WTC11 (cell line): Measurements from ENCODE around the gene SLC39A5.

Source experiments
- ATF2 ChIP-seq: sonication (generic); formaldehyde crosslinking; IDR thresholded peaks from 2 replicates; pipeline ENCODE4 v1.8.1; 2022; ENCODE audit warnings: low read depth, missing genetic modification reagents, borderline replicate concordance
- ATF3 ChIP-seq: sonication (generic); formaldehyde crosslinking; conservative IDR thresholded peaks from 2 replicates; pipeline ENCODE4 v1.8.1; 2022; ENCODE audit warnings: mild to moderate bottlenecking, missing genetic modification reagents
- CTCF ChIP-seq: fragments of 200-600 bp; IDR thresholded peaks from 2 replicates; pipeline ENCODE4 v1.8.0; 2022; ENCODE audit warnings: antibody characterized with exemption
- E2F4 ChIP-seq: sonication (generic); formaldehyde crosslinking; IDR thresholded peaks from 2 replicates; pipeline ENCODE4 v1.8.1; 2022; ENCODE audit warnings: low read depth, mild to moderate bottlenecking, moderate library complexity, missing genetic modification reagents, borderline replicate concordance
- HMGXB4 ChIP-seq: sonication (generic); formaldehyde crosslinking; IDR thresholded peaks from 2 replicates; pipeline ENCODE4 v1.8.1; 2023; ENCODE audit warnings: mild to moderate bottlenecking, moderate library complexity, missing genetic modification reagents
- NFE2L1 ChIP-seq: sonication (generic); formaldehyde crosslinking; IDR thresholded peaks from 2 replicates; pipeline ENCODE4 v1.8.1; 2023; ENCODE audit warnings: missing genetic modification reagents
- NFYB ChIP-seq: sonication (generic); formaldehyde crosslinking; conservative IDR thresholded peaks from 2 replicates; pipeline ENCODE4 v1.8.0; 2022; ENCODE audit warnings: low read depth, missing genetic modification reagents
- NR3C1 ChIP-seq: sonication (generic); formaldehyde crosslinking; conservative IDR thresholded peaks from 2 replicates; pipeline ENCODE4 v1.8.1; 2023; ENCODE audit warnings: low read depth, mild to moderate bottlenecking, missing genetic modification reagents
- SP1 ChIP-seq: sonication (generic); formaldehyde crosslinking; conservative IDR thresholded peaks from 2 replicates; pipeline ENCODE4 v1.8.1; 2022; ENCODE audit warnings: missing genetic modification reagents
- TEAD1 ChIP-seq: sonication (generic); formaldehyde crosslinking; IDR thresholded peaks from 2 replicates; pipeline ENCODE4 v1.8.0; 2022; ENCODE audit warnings: mild to moderate bottlenecking, missing genetic modification reagents
- TP53 ChIP-seq: sonication (generic); formaldehyde crosslinking; IDR thresholded peaks from 2 replicates; pipeline ENCODE4 v1.8.1; 2023; ENCODE audit warnings: mild to moderate bottlenecking, missing genetic modification reagents
- ZBTB21 ChIP-seq: sonication (generic); formaldehyde crosslinking; IDR thresholded peaks from 2 replicates; pipeline ENCODE4 v1.8.1; 2023; ENCODE audit warnings: mild to moderate bottlenecking, missing genetic modification reagents, borderline replicate concordance
- ZNF219 ChIP-seq: sonication (generic); formaldehyde crosslinking; IDR thresholded peaks from 2 replicates; pipeline ENCODE4 v1.8.0; 2023; ENCODE audit warnings: missing genetic modification reagents, mild to moderate bottlenecking, borderline replicate concordance

GRCh38 chr12:56267443-56268071, 37.7 kb downstream of the SLC39A5 start:
- TF ChIP-seq TEAD1 (CRISPR knock-in tag) (no peak), CTCF (no peak), ATF3 (CRISPR knock-in tag) (no peak), E2F4 (no peak), ZNF219 (CRISPR knock-in tag) (no peak), NR3C1 (CRISPR knock-in tag) (no peak), HMGXB4 (CRISPR knock-in tag) (no peak), NFE2L1 (no peak), ZBTB21 (no peak), NFYB (CRISPR knock-in tag) (no peak), SP1 (CRISPR knock-in tag) (no peak), TP53 (CRISPR knock-in tag) (no peak), ATF2 (no peak)
